Measurements from ENCODE around the gene SIL1.
"Not testable (repeated sequence)": the region's sequence is repeated elsewhere in the genome, so short reads cannot be mapped to it uniquely, and the experiment has no call there.

Gene SIL1

DNA sequence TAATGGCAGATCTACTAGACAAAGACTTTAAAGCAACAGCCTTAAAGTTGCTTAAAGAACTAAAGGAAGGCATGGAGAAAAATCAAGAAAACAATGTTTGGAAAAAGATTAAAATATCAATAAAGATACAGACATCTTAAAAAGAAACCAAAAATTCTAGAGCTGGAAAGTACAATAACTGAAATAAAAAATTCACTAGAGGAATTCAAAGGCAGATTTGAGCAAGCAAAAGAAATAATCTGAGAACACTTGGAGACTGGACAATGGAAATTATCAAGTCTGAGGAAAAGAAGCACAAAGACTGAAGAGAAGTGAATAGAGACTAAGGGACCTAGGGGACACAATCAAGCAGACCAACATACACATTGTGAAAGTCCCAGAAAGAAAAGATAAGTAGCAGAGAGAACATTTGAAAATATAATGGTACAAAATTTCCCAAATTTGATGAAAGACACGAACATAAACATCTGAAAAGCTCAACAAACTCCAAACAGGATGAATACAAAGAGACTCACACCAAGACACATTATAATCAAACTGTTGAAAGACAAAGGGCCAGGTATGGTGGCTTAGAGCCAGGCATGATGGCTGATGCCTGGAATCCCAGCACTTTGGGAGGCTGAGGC is 26.3 kb downstream of the SIL1 start:
- no peak for DNase-seq

DNA sequence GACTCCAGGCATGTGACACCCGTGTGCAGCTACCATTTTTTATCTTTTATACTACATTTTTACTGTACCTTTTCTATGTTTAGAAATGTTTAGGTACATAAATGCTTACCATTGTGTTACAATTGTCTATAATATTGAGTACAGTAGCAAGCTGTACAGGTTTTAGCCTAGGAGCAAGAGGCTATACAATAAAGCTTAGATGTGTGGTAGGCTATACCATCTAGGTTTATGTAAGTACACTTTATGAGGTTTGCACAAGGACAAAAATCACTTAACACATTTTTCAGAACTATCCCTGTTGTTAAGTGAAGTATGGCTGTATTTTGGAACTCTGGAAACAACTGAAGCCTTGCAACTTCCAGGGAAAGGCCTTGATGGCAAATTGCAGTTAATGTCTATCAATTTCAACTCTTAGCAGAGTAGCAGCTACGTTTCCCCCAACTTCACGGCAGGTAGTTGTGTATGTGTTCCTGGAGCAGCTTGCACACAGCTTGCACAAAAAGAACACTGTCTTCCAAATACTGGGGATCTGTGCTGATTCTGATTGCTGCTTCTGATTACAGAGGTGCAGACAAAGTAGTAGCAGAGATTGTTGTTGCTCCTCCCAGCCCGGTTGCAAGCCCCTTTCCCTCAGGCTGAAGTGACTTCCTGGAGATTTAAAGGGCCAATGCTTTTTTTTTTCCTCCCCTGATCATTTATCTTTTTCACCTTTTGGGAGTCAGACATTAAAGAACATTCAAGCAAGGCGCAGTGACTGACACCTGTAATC is 30.0 kb downstream of the SIL1 start:
- no peak for DNase-seq

DNA sequence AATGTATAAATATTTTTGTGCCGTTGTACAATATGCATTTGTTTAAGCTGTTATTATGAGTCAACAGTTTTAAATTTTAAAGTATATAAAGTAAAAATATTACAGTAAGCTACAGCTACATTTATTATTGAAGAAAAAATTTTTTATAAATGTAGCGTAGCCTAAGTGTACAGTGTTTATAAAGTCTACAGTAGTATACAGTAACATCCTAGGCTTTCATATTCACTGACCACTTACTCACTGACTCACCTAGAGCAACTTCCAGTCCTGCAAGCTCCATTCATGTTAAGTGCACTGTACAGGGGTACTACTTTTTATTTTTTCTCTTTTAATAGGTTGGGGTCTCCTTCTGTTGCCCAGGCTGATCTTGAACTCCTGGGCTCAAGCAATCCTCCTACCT is 30.6 kb downstream of the SIL1 start:
- no peak for DNase-seq

- DNase-seq = no peak
Measured at GRCh38 chr5:139167063-139167462, 31.1 kb downstream of the SIL1 start.

GRCh38 chr5:139164897-139165296 is 33.3 kb downstream of the SIL1 start:
- not testable (repeated sequence) for DNase-seq

DNA sequence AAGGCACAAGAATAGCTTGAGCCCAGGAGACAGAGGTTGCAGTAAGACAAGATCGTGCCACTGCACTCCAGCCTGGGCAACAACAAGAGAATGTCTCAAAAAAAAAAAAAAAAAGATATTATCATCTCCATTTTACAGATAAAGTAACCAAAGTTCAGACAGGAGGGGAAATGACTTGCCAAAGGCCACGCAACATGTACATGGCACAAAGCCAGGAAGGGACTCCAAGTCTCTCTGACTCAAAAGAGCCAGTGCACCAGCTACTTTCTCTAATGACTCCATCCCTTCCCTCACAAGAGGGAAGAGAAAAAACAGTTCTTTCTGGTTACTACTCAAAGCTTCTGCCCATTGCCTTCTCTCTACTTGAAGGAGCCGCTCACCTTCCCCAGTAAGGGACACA is 34.1 kb downstream of the SIL1 start:
- DNase-seq = no peak

GRCh38 chr5:139162448-139162847 is 35.7 kb downstream of the SIL1 start:
- DNase-seq = no peak

DNA sequence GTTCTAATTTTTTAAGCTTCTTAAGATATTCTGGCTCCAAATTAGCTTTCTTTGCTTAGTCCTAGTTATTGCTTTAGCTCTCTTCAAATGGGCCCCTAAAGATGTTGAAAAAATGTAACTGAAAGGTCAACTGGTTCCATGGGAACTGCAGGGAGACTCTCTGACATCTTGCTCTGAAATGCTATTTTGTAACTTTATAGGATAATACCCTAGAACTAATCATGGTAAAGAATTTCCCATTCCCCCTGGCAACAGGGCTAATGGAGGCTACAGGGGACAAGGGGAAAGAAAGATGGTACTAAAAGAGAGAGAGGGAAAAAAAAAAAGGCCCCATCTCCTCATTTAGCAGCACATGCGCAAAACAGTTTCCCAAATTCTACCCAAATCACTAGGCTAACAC is 39.4 kb downstream of the SIL1 start:
- no peak for DNase-seq

- no peak for DNase-seq
Measured at GRCh38 chr5:139157556-139157955, 40.6 kb downstream of the SIL1 start.

- DNase-seq = no peak
Measured at GRCh38 chr5:139156814-139157213, 41.4 kb downstream of the SIL1 start.

- DNase-seq = no peak
Measured at GRCh38 chr5:139155333-139155732, 42.8 kb downstream of the SIL1 start.

- no peak for DNase-seq
Measured at GRCh38 chr5:139151902-139152301, 46.3 kb downstream of the SIL1 start.

GRCh38 chr5:139150367-139150999 is 47.7 kb downstream of the SIL1 start:
- DNase-seq = no peak

DNA sequence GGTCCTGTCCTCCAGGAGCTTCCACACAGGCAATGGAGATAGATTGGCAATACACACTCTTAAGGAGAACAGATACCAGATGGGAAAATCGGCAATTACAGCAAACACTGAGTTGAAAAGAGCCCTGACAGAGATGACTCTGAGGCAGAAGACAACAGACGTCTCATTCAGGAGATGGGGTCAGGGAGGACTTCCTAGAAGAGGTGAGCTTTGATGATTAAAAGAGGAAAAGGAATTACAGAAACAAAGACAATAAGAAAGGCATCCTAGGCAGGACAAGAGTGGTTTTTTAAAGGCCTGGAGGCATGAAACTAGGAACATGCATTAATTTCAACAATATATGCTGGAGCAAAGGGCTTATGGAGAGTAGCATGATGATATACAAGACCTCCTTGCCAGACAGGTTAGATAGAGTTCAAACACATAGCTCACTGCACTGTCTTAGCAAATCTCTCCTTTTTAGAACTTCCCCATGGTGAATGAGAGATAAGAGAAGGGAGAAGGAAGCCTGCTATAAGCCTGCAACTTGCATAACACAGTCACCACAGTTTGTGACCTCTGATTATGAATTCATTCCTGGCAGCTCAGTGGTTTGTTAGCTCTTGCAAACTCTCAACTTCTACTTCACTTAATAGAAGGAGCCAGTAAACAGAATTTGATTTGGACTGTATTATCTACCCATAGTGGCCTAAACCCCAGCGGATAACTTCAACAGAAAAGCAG is 48.5 kb downstream of the SIL1 start:
- DNase-seq = no peak

GRCh38 chr5:139148986-139149385 is 49.2 kb downstream of the SIL1 start:
- no peak for DNase-seq

- DNase-seq = no peak
Measured at GRCh38 chr5:139148306-139148705, 49.9 kb downstream of the SIL1 start.

GRCh38 chr5:139147483-139148087 is 50.6 kb downstream of the SIL1 start:
- no peak for DNase-seq

- DNase-seq = no peak
Measured at GRCh38 chr5:139146809-139147482, 51.2 kb downstream of the SIL1 start.

GRCh38 chr5:139141446-139142204 is 56.5 kb downstream of the SIL1 start:
- DNase-seq = no peak

GRCh38 chr5:139140591-139141071 is 57.5 kb downstream of the SIL1 start:
- DNase-seq = no peak

DNA sequence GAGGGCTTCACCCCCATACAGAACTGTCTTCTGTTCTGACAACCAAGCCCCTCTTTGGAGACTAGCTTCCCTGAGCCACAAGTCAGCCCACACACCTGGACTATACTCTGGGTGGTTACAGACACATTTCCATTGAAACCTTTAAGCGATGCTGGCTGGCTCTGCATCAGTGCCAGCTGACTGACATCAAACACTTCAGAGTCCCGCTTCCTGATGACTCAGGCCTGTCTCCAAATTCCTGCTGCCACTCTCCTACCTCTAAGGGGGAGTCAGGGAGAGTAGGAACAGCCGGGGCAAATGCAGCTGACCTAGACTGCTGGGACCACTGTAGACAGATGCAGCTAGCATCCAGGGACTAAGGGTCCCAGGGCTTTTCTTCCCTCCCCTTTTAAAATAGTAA is 59.4 kb downstream of the SIL1 start:
- no peak for DNase-seq

DNA sequence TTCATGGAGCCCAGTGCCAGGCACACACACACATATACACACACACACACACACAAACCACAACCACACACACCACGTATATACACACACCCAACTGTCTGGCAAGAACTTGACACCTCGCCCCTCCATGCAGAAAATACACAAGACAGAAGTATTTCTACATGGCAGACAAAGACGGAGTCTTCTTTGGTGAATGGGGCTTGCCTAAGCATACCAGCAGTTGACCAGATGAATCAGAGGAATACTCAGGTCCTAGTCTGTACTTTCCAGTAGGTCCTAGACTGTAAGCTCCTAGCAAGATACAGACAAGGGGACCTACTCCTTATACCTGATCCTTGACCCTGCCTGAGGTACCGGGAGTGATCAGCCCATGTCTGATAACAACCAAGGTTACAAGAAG is 60.1 kb downstream of the SIL1 start:
- DNase-seq = no peak
